Stimulated activated CD8-positive, alpha-beta memory T cell treated with anti-CD3 and anti-CD28 coated beads, Interleukin-7, amount 100 ng/mL, for 24 hours (primary cell): ENCODE measurements around the gene LRP2BP.
"Not testable (repeated sequence)": the region's sequence is repeated elsewhere in the genome, so short reads cannot be mapped to it uniquely, and the experiment has no call there.

Experiments used
- DNase-seq: peaks from one replicate; pipeline ENCODE4 v3.0.0-alpha.2; 2020; ENCODE audit warnings: low read depth

LRP2BP gene

DNA sequence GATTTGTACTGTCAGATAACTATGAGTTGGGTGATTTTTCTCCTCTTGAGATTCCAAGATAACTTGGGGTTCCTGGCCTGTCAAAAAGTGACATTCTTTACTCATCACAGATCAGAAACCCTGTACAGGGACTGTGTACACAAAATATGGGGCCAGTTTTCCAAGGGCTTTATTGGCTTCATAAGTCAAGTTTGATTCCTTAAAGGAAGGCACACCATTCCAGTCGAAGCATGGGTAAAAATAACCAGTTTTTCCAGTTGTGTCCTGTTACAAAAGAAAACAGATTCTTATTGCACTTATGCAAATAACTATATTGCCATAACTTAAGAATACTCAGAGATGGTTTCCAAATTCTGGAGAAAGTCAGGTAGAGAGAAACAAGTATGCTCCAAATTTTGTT is 70.0 kb downstream of the LRP2BP start:
- DNase-seq = not testable (repeated sequence)

DNA sequence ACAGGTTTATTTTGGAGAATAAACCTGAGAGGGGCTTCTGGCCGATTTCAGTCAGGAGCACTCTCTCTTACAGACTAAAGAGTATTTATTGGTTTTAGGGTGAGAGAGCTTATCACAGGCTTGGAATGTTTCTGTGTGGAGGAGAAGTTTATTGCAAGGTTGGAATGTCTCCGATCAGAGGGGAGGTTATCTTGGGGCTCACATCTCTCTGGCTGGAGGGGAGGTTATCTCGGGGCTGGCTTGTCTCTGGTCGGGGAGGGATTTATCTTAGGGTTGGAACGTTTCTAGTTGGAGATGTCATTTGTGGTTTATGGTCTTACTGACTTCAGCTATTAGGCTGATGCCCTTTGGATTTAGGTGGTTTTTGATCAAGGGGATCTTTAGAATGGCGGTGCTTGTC is 71.4 kb downstream of the LRP2BP start:
- DNase-seq = not testable (repeated sequence)

DNA sequence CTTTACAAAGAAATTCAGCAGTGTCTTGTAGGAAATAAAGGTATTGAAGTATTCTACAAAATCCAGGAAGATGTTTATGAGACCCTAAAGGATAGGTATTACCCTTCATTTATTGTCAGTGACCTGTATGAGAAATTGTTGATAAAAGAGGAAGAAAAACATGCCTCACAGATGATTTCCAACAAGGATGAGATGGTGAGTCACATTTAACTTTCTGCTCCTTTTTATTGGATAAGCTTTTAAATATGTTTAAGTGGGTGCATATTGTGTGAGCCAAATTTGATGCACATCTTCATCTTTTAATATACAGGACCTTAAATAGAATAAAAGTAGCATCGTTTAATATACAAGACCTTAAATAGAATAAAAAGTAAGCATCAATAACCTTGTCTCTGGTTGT is 72.1 kb downstream of the LRP2BP start:
- no peak for DNase-seq

DNA sequence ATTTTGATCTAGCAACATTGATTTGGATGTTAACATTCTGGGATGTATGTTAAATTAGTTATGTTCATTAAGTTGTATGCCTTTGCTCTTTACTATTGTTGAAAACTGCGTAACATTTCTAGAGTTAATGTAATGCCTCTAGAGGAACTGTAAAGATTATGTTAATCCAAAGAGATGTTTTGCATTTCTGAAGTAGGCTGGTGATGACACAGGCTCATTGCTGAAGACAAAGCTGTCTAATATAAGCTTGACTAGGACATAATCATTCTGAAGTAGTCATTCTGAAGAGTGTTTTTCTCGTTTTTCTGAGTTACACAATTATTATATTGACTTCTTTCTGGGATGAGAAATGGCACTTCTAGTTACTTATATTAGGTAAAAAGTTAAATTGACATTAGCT is 72.9 kb downstream of the LRP2BP start:
- DNase-seq = no peak

DNA sequence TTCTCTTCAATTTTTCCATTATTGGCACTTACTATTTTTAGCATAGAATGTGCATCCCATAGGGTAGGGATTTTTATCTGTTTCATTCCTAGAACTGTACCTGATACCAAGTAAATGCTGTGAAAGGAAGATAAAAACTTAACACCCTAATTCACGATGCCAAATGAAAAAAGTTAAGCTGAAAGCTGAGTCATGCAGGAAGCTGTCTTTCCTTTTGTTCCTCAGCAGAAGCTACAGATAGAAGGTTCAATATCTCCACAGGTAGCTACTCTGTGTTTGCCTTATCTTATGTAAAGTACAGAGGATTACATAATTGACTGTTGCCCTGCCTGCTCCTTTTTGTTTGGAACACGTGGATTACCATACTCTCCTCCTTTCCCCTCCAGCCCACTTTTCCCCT is 77.0 kb downstream of the LRP2BP start:
- DNase-seq = no peak

DNA sequence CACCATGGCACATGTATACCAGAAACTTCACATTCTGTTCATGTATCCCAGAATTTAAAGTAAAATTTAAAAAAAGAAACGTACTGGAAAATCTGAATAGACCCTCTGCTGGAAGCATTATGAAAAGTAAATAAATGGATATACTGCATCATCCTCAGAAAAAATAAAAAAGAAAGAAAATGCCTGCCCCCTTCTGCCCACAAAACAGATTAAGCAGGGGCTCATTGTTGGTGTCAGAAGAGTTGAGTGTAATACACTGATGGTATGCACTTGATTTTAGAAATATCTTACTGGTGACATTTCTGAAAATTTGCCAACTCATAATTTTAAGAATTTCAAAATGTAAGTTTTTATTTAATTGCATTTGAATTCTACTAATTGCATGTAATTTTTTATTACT is 77.8 kb downstream of the LRP2BP start:
- no peak for DNase-seq

DNA sequence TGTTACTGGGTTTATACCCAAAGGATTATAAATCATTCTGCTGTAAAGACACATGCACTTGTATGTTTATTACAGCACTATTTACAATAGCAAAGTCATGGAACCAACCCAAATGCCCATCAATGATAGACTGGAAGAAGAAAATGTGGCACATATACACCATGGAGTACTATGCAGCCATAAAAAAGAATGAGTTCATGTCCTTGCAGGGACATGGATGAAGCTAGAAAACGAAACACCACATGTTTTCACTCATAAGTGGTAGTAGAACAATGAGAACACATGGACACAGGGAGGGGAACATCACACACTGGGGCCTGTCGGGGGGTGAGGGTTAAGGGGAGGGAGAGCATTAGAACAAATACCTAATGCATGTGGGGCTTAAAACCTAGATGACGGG is 78.3 kb downstream of the LRP2BP start:
- DNase-seq = not testable (repeated sequence)
